GM18951 (cell line): ENCODE measurements around the gene ARHGEF1.

Experiments
- POLR2A ChIP-seq: IDR thresholded peaks from 4 replicates; pipeline ENCODE4 v1.6.1; 2011; ENCODE audit warnings: mild to moderate bottlenecking; ENCODE audit not compliant: insufficient read length, insufficient read depth; ENCODE audit errors: extremely low read depth
- in situ Hi-C: fragments of 300-500 bp; cut with MboI; formaldehyde crosslinking; loops from one replicate; pipeline ENCODE4 v1.12.0; 2022; ENCODE audit warnings: low sequenced_read_pairs, mixed read lengths, inconsistent platforms; ENCODE audit not compliant: unreplicated experiment

The ARHGEF1 gene

GRCh38 chr19:41944336-41944735 lies 61.4 kb downstream of the ARHGEF1 start:
- in situ Hi-C loops = no loop called here
- no peak for TF ChIP-seq POLR2A

- in situ Hi-C loops = no loop called here
- TF ChIP-seq POLR2A = peak; percentile 20
Observed at GRCh38 chr19:41945135-41945766, 62.3 kb downstream of the ARHGEF1 start.

- in situ Hi-C loops = no loop called here
- TF ChIP-seq POLR2A = no peak
Observed at GRCh38 chr19:41947091-41947490, 64.1 kb downstream of the ARHGEF1 start.

- no peak for TF ChIP-seq POLR2A
- in situ Hi-C loops = loop anchor here (5.0 kb wide), 1 partner anchor 79 kb away; no protein-coding TSS in a partner anchor
Observed at GRCh38 chr19:41951686-41952172, 68.7 kb downstream of the ARHGEF1 start.

GRCh38 chr19:41955521-41955920 lies 72.5 kb downstream of the ARHGEF1 start:
- in situ Hi-C loops = no loop called here

GRCh38 chr19:41956621-41957020 lies 73.6 kb downstream of the ARHGEF1 start:
- in situ Hi-C loops = no loop called here
- no peak for TF ChIP-seq POLR2A

More at GRCh38 chr19:41955521-41955920, 72.5 kb downstream of the ARHGEF1 start:
- no peak for TF ChIP-seq POLR2A
